HG03342 (cell line): ENCODE results near the gene SRC.

ENCODE experiments used
- ATAC-seq: cut with Tn5 transposase; IDR thresholded peaks from one replicate; pipeline ENCODE4 v1.9.1; 2021; ENCODE audit warnings: mild to moderate bottlenecking, moderate library complexity; ENCODE audit not compliant: unreplicated experiment

SRC gene

GRCh38 chr20:37406010-37406998, 60.4 kb downstream of the SRC start:
- ATAC-seq: peak; percentile 34

- ATAC-seq: no peak
Observed at GRCh38 chr20:37407019-37407566, 61.2 kb downstream of the SRC start.

GRCh38 chr20:37407573-37408002, 61.6 kb downstream of the SRC start:
- no peak for ATAC-seq

DNA sequence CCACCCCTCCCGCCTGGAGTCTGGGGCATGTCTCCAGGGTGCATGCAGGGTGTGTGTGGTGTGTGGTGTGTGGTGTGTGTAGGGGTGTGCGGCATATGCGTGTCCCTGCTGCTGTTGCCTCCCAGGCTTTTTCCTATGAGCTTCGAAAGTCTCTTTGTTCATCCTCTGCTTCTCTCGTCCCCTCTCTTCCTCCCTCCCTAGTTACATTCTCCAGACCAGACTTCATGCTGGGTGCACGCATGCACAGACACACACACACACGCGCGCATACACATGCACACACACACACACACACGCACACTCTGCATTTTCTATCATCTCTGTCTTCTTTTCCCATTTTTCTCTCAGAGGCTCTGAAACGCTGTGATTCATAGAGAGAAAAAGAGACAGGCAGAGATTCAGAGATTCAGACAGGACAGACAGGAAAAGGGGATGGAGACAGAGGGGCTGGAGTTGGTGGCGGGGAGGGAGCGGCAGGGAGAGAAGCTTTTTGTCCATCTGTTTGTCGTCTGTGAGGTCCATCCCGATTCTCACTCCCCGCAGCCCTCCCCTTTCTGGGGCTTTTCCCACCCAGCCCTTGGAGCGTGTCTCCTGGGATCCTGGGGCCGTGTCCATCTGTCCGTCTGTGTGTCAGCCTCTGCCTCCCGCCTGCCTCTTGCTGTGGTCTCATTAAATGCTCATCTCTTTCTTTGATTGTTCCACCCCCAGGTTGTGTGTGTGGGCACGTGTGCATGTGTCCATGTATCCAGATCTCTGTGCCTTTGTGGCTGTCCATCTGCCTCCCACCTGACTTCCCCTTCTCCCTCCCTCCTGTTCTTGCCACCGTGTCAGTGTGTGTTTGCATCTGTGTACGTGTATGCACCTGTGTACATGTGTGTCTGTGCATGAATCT, 62.6 kb downstream of the SRC start:
- ATAC-seq: no peak

DNA sequence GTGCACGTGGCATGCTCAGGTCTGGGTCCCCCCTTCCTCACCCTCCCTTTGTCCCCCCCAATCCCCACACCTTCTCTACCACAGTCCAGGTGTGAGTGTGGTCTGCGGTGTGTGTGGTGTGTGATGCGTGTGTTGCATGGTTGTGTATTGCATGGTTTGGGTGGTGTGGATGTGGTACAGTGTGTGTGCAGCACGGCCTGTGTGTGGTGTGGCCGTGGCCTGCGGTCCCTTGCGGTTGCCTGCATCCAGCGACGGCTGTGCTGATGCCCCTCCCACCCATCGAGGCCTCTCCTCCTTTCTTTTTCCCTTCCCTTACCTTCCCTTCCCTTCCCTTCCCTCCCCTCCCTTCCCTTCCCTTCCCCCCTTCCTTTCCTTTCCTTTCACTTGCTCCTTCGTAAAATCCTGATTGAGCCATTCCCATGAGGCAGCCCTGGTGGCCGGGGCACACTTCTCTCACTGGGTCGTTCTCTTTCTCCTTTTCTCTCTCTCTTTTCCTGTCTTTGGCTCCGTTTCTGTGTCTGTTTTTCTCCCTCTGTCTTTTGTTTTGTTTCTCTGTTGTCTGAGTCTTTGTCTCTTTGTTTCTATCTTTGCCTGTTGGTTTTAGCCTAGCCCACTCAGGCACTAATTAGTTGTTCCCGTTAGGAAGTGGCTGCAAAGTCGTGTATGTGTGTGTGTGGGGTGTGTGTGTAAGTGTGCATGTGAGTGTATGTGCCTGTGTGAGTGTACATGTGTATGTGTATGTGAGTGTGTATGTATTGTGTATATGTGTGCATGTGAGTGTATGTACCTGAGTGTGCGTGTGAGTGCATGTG, 65.7 kb downstream of the SRC start:
- ATAC-seq: no peak

DNA sequence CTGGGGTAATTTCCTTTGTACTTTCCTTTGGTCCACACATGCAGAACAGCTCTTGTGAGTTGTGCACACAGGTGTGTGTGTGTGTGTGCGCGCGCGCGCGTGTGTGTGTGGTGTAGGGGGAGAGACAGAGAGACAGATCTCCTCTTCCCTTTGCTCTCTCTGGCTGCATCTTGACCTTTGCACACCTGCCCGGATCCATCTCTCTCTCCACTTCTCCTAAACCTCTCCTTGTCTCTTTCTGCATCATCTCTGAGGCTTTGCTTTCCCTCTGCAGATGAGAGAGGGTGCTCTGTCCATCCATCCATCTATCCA, 67.0 kb downstream of the SRC start:
- ATAC-seq: no peak

DNA sequence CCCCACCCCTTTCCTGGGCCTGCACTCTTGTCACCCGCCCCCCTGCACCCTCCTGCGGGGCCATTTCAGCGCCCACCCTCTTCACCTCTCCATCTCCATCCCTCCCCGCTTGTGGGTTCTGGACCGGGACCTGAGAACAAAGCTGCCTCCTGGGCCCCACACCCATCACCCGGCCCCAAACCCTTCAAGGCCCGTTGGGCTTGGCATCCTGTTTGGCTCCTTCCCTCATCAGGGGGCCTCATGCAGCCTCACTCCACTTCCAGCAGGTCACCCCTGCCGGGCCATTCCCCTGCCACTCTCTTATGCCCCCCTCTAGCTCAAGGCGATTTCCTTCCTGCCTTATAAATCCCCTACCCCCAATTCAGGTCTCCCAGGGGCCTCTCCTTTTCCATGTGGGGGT, 67.4 kb downstream of the SRC start:
- no peak for ATAC-seq

DNA sequence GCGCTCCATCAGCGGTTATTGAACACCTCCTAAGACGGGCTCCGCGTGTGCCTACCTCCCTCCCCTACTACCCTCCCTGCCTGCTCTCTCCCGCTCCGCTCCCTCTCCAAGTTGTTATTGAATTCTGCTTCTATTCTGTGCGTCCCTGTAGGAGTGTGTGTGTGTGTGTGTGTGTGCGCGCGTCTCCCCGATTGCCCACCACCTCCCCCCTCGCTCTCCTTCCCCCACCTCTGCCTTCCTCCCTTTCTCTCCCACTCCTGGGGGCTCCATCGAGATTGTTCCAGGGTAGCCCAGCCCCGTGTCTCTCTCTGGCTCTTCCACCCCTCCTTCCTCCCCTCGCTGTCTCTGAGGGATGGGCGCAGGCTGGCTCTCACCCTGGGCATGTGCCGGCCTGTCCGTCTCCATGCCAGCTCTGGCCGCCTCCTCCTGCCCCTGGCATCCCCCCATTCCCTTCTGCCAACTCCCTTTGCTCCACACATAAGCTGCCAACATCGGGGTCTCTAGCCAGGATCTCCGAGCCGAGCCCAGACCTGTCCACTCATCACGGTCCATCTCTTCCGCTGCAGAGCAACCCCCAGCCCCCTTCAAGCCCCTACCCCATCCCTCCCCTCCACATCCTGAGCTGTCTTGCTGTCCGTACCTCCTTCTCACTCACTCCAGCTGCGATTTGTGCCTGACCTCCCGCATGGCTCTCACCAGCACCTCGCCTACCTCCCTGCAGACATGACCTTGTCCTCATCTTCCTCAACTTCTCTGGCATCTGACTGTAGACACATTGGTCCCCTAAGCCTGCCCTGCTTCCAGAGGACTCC, 68.5 kb downstream of the SRC start:
- no peak for ATAC-seq

GRCh38 chr20:37415118-37416085, 69.5 kb downstream of the SRC start:
- no peak for ATAC-seq

GRCh38 chr20:37416100-37416847, 70.3 kb downstream of the SRC start:
- ATAC-seq: no peak

- ATAC-seq: no peak
Observed at GRCh38 chr20:37416848-37417616, 71.1 kb downstream of the SRC start.

DNA sequence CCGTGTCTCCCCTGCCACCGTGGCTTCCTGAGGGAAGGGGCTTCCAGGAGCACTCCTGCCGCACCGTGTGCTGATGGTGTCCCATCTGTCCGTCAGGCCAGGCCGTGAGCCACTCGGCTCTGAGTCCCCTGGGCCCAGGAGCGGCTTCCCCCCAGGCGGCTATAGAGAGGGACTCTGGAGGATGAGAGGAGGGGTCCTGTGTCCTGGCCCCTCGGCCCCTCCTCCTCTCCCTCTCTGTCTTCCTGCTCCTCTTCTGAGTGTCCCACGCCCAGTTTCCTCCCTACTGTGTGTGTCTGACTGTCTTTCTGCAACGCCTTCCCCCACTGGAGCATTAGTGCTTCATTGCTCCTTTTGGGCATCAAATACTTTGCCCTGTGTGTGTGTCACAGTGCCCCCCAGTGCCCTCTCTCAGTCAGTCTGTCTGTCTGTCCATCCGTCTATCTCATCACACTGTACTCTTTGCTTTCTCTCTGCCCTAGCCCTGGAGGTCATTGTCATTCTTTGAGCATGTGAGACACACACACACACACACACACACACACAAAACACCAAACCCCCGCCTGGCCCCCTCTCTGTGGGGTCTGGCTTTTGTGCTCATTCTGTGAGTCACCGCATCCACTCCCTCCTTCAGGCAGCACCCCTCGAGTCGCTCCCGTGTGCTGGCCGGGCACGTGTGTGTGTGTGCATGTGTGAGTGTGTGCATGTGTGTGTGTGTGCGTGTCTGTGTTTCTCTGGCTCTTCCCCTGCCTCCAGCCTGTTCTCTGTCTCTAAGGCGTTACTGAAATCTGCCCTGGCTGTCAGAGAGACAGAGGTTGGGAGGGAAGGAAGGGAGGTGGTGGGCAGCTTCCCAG, 71.9 kb downstream of the SRC start:
- no peak for ATAC-seq

DNA sequence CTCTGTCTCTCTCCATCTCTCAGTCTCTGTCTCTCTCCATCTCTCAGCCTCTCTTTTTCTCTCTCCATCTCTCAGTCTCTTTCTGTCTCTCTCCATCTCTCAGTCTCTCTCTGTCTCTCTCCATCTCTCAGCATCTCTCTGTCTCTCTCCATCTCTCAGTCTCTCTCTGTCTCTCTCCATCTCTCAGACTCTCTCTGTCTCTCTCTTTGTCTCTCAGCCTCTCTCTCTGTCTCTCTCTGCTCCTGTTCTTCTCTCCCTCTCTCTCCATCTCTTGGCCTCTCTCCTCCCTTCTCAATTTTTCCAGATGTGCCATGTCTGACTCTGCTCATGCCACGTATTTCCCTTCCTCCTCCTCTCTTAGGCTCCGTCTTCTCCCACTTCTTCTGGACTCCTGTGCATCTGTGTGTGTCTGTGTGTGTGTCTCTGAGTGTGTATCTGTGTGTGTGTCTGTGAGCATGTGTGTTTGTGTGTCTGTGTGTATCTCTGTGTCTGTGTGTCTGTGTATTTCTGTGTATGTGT, 72.7 kb downstream of the SRC start:
- no peak for ATAC-seq

- no peak for ATAC-seq
Observed at GRCh38 chr20:37419307-37419706, 73.4 kb downstream of the SRC start.

- ATAC-seq: no peak
Observed at GRCh38 chr20:37419774-37420542, 74.0 kb downstream of the SRC start.
